SK-N-SH treated with all-trans-retinoic acid at 6 μM for 48 hours (cell line): Measurements from ENCODE around the gene ZNF124.

Experiments used
- ATAC-seq: fragments of 200-7000 bp; cut with Tn5 transposase; 3 replicates; pipeline ENCODE4 v1.9.1; 2020; ENCODE audit warnings: mild to moderate bottlenecking, moderate library complexity
- ARNTL ChIP-seq: fragments of 450-650 bp; formaldehyde crosslinking; IDR thresholded peaks from 2 replicates; pipeline ENCODE4 v1.5.0; 2020; ENCODE audit warnings: low read depth, mild to moderate bottlenecking, moderate library complexity, borderline replicate concordance
- BACH2 ChIP-seq: fragments of 250-450 bp; sonication (Bioruptor Pico); IDR thresholded peaks from 2 replicates; pipeline ENCODE4 v1.9.0; 2021; ENCODE audit warnings: mild to moderate bottlenecking, borderline replicate concordance
- ESRRG ChIP-seq: fragments of 250-450 bp; sonication (Bioruptor Pico); IDR thresholded peaks from 2 replicates; pipeline ENCODE4 v1.6.1; 2021; ENCODE audit warnings: mild to moderate bottlenecking
- GLIS3 ChIP-seq: fragments of 250-450 bp; sonication (Bioruptor Pico); IDR thresholded peaks from 2 replicates; pipeline ENCODE4 v1.5.0; 2020; ENCODE audit warnings: mild to moderate bottlenecking, moderate library complexity
- OSR1 ChIP-seq: fragments of 250-450 bp; sonication (Bioruptor Pico); IDR thresholded peaks from 2 replicates; pipeline ENCODE4 v1.8.0; 2022; ENCODE audit warnings: moderate library complexity, mild to moderate bottlenecking, inconsistent platforms
- PPARA ChIP-seq: fragments of 250-450 bp; sonication (Bioruptor Pico); IDR thresholded peaks from 2 replicates; pipeline ENCODE4 v1.5.0; 2020; ENCODE audit warnings: mild to moderate bottlenecking, borderline replicate concordance
- RARB ChIP-seq: fragments of 250-450 bp; sonication (Bioruptor Pico); IDR thresholded peaks from 2 replicates; pipeline ENCODE4 v1.8.0; 2021; ENCODE audit warnings: mild to moderate bottlenecking, moderate library complexity
- TCF4 ChIP-seq: fragments of 250-450 bp; sonication (Bioruptor Pico); IDR thresholded peaks from 2 replicates; pipeline ENCODE4 v1.8.0; 2021; ENCODE audit warnings: mild to moderate bottlenecking, moderate library complexity, borderline replicate concordance
- TOX ChIP-seq: fragments of 250-450 bp; sonication (Bioruptor Pico); IDR thresholded peaks from 2 replicates; pipeline ENCODE4 v1.8.0; 2021; ENCODE audit warnings: mild to moderate bottlenecking, moderate library complexity, borderline replicate concordance
- ZFP3 ChIP-seq: fragments of 250-450 bp; sonication (Bioruptor Pico); IDR thresholded peaks from 2 replicates; pipeline ENCODE4 v1.5.0; 2020; ENCODE audit warnings: mild to moderate bottlenecking, moderate library complexity
- ZFP30 ChIP-seq: fragments of 450-650 bp; formaldehyde crosslinking; IDR thresholded peaks from 2 replicates; pipeline ENCODE4 v1.5.0; 2022; ENCODE audit warnings: mild to moderate bottlenecking, moderate library complexity
- ZNF565 ChIP-seq: fragments of 450-650 bp; formaldehyde crosslinking; conservative IDR thresholded peaks from 2 replicates; pipeline ENCODE4 v1.5.0; 2020; ENCODE audit warnings: low read depth, mild to moderate bottlenecking, moderate library complexity
- ZNF8 ChIP-seq: fragments of 450-650 bp; formaldehyde crosslinking; IDR thresholded peaks from 2 replicates; pipeline ENCODE4 v1.5.0; 2020; ENCODE audit warnings: mild to moderate bottlenecking, moderate library complexity
- TF ChIP-seq, protein P1 (sequence below): fragments of 250-450 bp; sonication (Bioruptor Pico); IDR thresholded peaks from 2 replicates; pipeline ENCODE4 v1.5.0; 2020; ENCODE audit warnings: mild to moderate bottlenecking, moderate library complexity
- TF ChIP-seq, protein P2 (sequence below): fragments of 250-450 bp; sonication (Bioruptor Pico); IDR thresholded peaks from 2 replicates; pipeline ENCODE4 v1.8.0; 2020; ENCODE audit warnings: mild to moderate bottlenecking, moderate library complexity, borderline replicate concordance
- TF ChIP-seq, protein P3 (sequence below): fragments of 250-450 bp; sonication (Bioruptor Pico); IDR thresholded peaks from 2 replicates; pipeline ENCODE4 v1.5.1; 2020; ENCODE audit warnings: low read depth, mild to moderate bottlenecking, moderate library complexity
- TF ChIP-seq, protein P4 (sequence below): fragments of 250-450 bp; sonication (Bioruptor Pico); IDR thresholded peaks from 2 replicates; pipeline ENCODE4 v1.5.1; 2021; ENCODE audit warnings: mild to moderate bottlenecking, moderate library complexity
- TF ChIP-seq, protein P5 (sequence below): fragments of 250-450 bp; sonication (Bioruptor Pico); IDR thresholded peaks from 2 replicates; pipeline ENCODE4 v1.8.0; 2021; ENCODE audit warnings: low read depth, mild to moderate bottlenecking, moderate library complexity, borderline replicate concordance

Gene ZNF124

DNA sequence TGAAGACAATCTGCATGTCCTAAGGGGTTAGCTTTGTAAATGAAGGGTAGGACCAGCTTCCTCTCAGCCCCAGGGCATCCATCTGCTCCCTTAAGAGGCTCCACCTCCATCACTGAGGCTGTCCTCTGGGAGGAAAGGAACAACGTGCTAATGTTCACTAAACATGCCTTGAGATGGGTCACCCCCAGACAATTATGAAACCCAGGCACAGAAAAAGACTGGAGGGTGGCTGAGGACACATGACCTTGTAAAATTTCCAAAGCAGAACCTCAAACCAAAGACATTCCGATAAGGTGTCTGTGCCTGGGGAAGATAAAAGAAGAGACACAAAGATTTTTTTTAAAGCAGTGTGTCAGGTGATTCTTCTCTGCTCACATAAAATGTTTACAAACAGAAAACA is 37.6 kb upstream of the ZNF124 start:
- no peak for ATAC-seq
- TF ChIP-seq ARNTL (CRISPR knock-in tag), result no peak
- no peak for TF ChIP-seq ZNF8 (CRISPR knock-in tag)
- no peak for TF ChIP-seq PPARA (CRISPR knock-in tag)
- TF ChIP-seq RARB (CRISPR knock-in tag), result no peak
- TF ChIP-seq, protein P1, sequence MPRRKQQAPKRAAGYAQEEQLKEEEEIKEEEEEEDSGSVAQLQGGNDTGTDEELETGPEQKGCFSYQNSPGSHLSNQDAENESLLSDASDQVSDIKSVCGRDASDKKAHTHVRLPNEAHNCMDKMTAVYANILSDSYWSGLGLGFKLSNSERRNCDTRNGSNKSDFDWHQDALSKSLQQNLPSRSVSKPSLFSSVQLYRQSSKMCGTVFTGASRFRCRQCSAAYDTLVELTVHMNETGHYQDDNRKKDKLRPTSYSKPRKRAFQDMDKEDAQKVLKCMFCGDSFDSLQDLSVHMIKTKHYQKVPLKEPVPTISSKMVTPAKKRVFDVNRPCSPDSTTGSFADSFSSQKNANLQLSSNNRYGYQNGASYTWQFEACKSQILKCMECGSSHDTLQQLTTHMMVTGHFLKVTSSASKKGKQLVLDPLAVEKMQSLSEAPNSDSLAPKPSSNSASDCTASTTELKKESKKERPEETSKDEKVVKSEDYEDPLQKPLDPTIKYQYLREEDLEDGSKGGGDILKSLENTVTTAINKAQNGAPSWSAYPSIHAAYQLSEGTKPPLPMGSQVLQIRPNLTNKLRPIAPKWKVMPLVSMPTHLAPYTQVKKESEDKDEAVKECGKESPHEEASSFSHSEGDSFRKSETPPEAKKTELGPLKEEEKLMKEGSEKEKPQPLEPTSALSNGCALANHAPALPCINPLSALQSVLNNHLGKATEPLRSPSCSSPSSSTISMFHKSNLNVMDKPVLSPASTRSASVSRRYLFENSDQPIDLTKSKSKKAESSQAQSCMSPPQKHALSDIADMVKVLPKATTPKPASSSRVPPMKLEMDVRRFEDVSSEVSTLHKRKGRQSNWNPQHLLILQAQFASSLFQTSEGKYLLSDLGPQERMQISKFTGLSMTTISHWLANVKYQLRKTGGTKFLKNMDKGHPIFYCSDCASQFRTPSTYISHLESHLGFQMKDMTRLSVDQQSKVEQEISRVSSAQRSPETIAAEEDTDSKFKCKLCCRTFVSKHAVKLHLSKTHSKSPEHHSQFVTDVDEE (CRISPR knock-in tag), result no peak
- TF ChIP-seq, protein P2, sequence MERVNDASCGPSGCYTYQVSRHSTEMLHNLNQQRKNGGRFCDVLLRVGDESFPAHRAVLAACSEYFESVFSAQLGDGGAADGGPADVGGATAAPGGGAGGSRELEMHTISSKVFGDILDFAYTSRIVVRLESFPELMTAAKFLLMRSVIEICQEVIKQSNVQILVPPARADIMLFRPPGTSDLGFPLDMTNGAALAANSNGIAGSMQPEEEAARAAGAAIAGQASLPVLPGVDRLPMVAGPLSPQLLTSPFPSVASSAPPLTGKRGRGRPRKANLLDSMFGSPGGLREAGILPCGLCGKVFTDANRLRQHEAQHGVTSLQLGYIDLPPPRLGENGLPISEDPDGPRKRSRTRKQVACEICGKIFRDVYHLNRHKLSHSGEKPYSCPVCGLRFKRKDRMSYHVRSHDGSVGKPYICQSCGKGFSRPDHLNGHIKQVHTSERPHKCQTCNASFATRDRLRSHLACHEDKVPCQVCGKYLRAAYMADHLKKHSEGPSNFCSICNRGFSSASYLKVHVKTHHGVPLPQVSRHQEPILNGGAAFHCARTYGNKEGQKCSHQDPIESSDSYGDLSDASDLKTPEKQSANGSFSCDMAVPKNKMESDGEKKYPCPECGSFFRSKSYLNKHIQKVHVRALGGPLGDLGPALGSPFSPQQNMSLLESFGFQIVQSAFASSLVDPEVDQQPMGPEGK (CRISPR knock-in tag), result no peak
- no peak for TF ChIP-seq ZFP3
- no peak for TF ChIP-seq TCF4
- no peak for TF ChIP-seq OSR1 (CRISPR knock-in tag)
- no peak for TF ChIP-seq BACH2 (CRISPR knock-in tag)
- TF ChIP-seq ZNF565 (CRISPR knock-in tag), result no peak

DNA sequence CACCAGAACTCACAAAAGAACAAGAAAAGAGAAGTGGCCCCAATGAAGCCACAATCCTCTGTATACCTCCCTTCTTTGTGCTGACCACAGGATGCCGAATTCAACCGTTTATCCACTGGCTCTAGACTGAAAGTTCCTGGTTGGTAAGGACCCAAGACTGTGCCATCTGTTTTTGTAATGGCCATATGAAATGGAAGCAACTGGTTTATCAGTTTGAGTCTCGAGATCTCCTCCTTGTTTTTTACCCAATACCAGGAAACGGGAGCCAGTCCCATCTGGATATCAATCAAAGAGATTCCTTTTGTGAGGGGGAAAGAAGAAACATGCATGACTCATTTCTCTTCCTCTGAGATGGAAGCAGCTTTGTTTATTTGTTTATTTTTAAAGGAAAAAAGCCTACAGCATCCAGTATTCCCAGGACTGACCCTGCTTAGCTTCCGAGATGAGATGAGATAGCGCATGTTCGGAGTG is 32.4 kb upstream of the ZNF124 start:
- no peak for ATAC-seq
- no peak for TF ChIP-seq ESRRG (CRISPR knock-in tag)
- TF ChIP-seq TOX (CRISPR knock-in tag), result no peak
- no peak for TF ChIP-seq BACH2 (CRISPR knock-in tag)
- TF ChIP-seq OSR1 (CRISPR knock-in tag), result no peak
- TF ChIP-seq GLIS3 (CRISPR knock-in tag), result no peak
- no peak for TF ChIP-seq TCF4
- no peak for TF ChIP-seq RARB (CRISPR knock-in tag)

DNA sequence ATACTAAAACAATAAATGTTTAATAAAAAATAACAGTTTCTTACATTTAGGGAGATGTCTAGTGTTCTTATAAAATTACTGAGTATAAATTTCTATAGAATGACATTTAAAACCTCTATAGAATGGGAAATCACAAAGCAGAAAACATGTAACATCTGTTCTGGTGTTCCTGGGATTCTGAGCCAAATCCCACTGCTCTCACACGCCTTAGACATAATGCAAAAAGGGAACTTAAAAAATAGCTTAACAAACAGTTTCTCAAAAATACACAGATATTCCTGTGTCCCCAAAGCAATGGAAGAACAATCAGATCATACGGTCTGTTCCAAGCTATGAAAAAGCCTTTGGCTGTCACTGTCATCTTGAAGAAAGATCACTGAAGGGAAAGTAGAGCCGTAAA is 27.0 kb upstream of the ZNF124 start:
- TF ChIP-seq ZNF565 (CRISPR knock-in tag), result no peak
- TF ChIP-seq, protein P3, sequence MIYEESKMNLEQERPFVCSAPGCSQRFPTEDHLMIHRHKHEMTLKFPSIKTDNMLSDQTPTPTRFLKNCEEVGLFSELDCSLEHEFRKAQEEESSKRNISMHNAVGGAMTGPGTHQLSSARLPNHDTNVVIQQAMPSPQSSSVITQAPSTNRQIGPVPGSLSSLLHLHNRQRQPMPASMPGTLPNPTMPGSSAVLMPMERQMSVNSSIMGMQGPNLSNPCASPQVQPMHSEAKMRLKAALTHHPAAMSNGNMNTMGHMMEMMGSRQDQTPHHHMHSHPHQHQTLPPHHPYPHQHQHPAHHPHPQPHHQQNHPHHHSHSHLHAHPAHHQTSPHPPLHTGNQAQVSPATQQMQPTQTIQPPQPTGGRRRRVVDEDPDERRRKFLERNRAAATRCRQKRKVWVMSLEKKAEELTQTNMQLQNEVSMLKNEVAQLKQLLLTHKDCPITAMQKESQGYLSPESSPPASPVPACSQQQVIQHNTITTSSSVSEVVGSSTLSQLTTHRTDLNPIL, result no peak
- TF ChIP-seq ESRRG (CRISPR knock-in tag), result no peak
- TF ChIP-seq RARB (CRISPR knock-in tag), result no peak
- ATAC-seq, result no peak

DNA sequence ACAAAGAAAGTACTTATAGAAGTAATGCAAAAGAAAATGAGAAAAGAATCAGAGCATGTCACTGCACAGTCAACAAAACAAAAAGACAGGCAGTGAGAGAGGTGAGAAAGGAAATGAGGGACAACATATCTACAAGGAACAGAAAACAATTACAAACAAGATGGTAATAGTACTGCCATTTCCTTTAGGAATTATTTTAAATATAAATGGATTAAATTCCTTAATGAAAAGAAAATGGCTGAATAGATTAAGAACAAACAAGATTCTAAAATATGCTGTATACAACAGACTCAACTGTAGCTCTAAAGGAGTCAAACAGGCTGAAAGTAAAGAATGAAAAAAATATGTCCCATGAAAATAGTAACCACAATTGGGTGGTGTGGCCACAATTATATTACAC is 22.1 kb upstream of the ZNF124 start:
- no peak for ATAC-seq

DNA sequence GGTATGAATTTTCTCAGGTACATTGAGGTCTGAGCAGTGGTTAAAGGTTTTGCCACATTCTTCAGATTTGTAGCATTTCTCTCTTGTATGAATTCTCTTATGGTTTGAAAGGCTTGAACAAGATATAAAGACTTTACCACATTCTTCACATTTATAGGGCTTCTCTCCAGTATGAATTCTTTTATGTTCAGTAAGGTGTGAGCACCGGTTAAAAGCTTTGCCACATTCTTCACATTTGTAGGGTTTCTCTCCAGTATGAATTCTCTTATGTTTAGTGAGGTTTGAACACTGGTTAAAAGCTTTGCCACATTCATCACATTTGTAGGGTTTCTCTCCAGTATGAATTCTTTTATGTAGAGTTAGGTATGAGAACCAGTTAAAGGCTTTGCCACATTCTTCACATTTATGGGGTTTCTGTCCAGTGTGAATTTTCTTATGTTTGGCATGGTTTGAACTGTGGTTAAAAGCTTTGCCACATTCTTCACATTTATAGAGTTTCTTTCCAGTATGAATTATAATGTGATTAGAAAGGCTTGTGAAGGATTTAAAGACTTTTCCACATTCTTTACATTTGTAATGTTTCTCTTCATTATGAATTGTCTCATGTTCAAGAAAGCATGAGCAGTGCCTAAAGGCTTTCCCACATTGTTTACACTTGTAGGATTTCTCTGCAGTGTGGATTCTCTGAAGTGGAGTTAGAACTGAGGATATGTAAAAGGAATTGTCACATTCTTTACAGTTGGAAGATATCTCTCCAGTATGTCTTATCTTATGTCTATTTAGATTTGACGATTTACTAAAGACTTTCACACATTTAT is 18.4 kb upstream of the ZNF124 start:
- TF ChIP-seq ZFP30 (no peak), ESRRG (CRISPR knock-in tag) (no peak), PPARA (CRISPR knock-in tag) (no peak), RARB (CRISPR knock-in tag) (no peak), TCF4 (no peak), ARNTL (CRISPR knock-in tag) (no peak), ZNF8 (CRISPR knock-in tag) (no peak), GLIS3 (CRISPR knock-in tag) (no peak)
- TF ChIP-seq, protein P4, sequence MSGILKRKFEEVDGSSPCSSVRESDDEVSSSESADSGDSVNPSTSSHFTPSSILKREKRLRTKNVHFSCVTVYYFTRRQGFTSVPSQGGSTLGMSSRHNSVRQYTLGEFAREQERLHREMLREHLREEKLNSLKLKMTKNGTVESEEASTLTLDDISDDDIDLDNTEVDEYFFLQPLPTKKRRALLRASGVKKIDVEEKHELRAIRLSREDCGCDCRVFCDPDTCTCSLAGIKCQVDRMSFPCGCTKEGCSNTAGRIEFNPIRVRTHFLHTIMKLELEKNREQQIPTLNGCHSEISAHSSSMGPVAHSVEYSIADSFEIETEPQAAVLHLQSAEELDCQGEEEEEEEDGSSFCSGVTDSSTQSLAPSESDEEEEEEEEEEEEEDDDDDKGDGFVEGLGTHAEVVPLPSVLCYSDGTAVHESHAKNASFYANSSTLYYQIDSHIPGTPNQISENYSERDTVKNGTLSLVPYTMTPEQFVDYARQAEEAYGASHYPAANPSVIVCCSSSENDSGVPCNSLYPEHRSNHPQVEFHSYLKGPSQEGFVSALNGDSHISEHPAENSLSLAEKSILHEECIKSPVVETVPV (CRISPR knock-in tag), result no peak
- TF ChIP-seq, protein P5, sequence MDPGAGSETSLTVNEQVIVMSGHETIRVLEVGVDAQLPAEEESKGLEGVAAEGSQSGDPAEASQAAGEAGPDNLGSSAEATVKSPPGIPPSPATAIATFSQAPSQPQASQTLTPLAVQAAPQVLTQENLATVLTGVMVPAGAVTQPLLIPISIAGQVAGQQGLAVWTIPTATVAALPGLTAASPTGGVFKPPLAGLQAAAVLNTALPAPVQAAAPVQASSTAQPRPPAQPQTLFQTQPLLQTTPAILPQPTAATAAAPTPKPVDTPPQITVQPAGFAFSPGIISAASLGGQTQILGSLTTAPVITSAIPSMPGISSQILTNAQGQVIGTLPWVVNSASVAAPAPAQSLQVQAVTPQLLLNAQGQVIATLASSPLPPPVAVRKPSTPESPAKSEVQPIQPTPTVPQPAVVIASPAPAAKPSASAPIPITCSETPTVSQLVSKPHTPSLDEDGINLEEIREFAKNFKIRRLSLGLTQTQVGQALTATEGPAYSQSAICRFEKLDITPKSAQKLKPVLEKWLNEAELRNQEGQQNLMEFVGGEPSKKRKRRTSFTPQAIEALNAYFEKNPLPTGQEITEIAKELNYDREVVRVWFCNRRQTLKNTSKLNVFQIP, result no peak
- TF ChIP-seq, protein P2 (CRISPR knock-in tag), result no peak
- no peak for ATAC-seq

More for the DNA sequence above, 22.1 kb upstream of the ZNF124 start:
- no peak for TF ChIP-seq GLIS3 (CRISPR knock-in tag)
